ENCODE data around the gene AK1. TPM values are rescaled to one million over a fixed set of nuclear protein-coding genes. Genes with fewer than 3 reads are reported as not detected.

The AK1 gene
- total and polyA plus RNA-seq, 9 of the 15 experiments (the other 6 are each of a cell fraction or from before 2014, with no cell fraction given): 10.1 to 71.8 (median 39.0) TPM

- TF ChIP-seq, protein P1, sequence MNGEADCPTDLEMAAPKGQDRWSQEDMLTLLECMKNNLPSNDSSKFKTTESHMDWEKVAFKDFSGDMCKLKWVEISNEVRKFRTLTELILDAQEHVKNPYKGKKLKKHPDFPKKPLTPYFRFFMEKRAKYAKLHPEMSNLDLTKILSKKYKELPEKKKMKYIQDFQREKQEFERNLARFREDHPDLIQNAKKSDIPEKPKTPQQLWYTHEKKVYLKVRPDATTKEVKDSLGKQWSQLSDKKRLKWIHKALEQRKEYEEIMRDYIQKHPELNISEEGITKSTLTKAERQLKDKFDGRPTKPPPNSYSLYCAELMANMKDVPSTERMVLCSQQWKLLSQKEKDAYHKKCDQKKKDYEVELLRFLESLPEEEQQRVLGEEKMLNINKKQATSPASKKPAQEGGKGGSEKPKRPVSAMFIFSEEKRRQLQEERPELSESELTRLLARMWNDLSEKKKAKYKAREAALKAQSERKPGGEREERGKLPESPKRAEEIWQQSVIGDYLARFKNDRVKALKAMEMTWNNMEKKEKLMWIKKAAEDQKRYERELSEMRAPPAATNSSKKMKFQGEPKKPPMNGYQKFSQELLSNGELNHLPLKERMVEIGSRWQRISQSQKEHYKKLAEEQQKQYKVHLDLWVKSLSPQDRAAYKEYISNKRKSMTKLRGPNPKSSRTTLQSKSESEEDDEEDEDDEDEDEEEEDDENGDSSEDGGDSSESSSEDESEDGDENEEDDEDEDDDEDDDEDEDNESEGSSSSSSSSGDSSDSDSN (IDR thresholded peaks at IDR 0.05; ENCODE audit: borderline replicate concordance in 1 of 2, low read depth in 2 of 2, low read length in 2 of 2): peak; percentile 46 to 91; a peak in 3 of 4 replicates
- TF ChIP-seq ZFPM2 (CRISPR knock-in tag; IDR thresholded peaks at IDR 0.05): no peak
- TF ChIP-seq, protein P2, sequence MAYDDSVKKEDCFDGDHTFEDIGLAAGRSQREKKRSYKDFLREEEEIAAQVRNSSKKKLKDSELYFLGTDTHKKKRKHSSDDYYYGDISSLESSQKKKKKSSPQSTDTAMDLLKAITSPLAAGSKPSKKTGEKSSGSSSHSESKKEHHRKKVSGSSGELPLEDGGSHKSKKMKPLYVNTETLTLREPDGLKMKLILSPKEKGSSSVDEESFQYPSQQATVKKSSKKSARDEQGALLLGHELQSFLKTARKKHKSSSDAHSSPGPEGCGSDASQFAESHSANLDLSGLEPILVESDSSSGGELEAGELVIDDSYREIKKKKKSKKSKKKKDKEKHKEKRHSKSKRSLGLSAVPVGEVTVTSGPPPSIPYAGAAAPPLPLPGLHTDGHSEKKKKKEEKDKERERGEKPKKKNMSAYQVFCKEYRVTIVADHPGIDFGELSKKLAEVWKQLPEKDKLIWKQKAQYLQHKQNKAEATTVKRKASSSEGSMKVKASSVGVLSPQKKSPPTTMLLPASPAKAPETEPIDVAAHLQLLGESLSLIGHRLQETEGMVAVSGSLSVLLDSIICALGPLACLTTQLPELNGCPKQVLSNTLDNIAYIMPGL (CRISPR knock-in tag; IDR thresholded peaks at IDR 0.05): no peak
- TF ChIP-seq ZNF444 (CRISPR knock-in tag; IDR thresholded peaks at IDR 0.05): no peak
- TF ChIP-seq L3MBTL2 (IDR thresholded peaks at IDR 0.05): peak; percentile 85
- peak; percentile 68; the same call in 1 of the 2 replicates for TF ChIP-seq ZNF175 (CRISPR knock-in tag; IDR thresholded peaks at IDR 0.05; ENCODE audit: low read depth)
- peak; percentile 81 for TF ChIP-seq SUPT5H (IDR thresholded peaks at IDR 0.05)
- no peak for TF ChIP-seq PHF21A (IDR thresholded peaks at IDR 0.05; ENCODE audit: borderline replicate concordance, low read depth)
- TF ChIP-seq C11orf30 (IDR thresholded peaks at IDR 0.05; ENCODE audit: low read depth): no peak
- no peak for TF ChIP-seq TFE3 (CRISPR knock-in tag; IDR thresholded peaks at IDR 0.05)
- TF ChIP-seq SOX6 (IDR thresholded peaks at IDR 0.05): peak; percentile 23; the same call in 1 of the 2 replicates
- TF ChIP-seq PML (IDR thresholded peaks at IDR 0.05; ENCODE audit: low read length): peak; percentile 50; the same call in 1 of the 2 replicates
- no peak; the same call in 1 of the 2 replicates for TF ChIP-seq ZNF584 (CRISPR knock-in tag; IDR thresholded peaks at IDR 0.05; ENCODE audit: low read depth)
Measured at GRCh38 chr9:127828262-127829031, 49.0 kb downstream of the AK1 start (continued).
